NK-92 treated with Interleukin-12 subunit alpha and Interleukin-12 subunit beta, amount 100 ng/mL, for 24 hours (cell line): ENCODE results near the gene IL10RB.
"Not testable (repeated sequence)": the region's sequence is repeated elsewhere in the genome, so short reads cannot be mapped to it uniquely, and the experiment has no call there.

Experiments used
- DNase-seq: peaks from one replicate; lab custom pipeline; 2025; lab: John Stamatoyannopoulos, UW

IL10RB gene

GRCh38 chr21:33266050-33266788 lies at the start of gene IL10RB:
IL10RB (plus strand) TSS chr21:33266367; CDS start chr21:33266466, 99 bp downstream.
- peak; percentile 68 for DNase-seq

DNA sequence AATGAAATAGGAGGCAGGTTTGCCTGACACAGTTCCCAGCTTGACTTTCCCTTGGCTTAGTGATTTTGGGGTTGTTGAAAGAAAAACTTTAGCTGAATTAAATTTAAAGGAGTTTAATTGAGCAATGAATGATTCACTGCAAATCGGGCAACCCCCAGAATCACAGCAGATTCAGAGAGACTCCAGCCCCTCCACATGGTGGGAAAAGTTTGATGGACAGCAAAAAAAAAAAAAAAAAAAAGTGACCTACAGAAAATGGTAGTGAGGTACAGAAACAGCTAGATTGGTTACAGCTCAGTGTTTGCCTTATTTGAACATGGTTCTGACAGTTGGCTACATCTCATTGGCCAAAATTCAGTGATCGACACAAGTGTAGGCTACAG lies 49.0 kb upstream of the IL10RB start:
- DNase-seq, result no peak

DNA sequence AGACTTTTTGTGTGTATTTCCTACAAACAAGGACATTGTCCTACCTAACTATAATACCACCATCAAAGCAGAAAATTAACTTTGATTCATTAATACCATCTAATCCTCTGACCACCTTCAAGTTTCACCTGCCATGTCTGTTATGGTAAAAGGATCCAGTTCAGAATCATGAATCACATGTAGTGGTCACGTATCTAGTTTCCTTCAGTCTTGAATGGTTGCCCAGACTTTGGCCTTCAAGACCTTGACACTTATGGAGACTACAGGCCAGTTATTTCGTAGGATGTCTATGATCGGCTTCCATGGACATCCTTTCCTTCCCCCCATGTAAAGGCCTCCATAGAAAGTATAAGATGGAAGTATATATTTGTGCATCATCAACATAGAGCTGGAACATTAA lies 46.9 kb upstream of the IL10RB start:
- DNase-seq, result no peak

- no peak for DNase-seq
These were observed 46.2 kb upstream of the IL10RB start for GRCh38 chr21:33219954-33220353.

- DNase-seq, result not testable (repeated sequence)
These were observed 40.8 kb upstream of the IL10RB start for GRCh38 chr21:33225376-33225775.

GRCh38 chr21:33228455-33228854 lies 37.7 kb upstream of the IL10RB start:
- no peak for DNase-seq

DNA sequence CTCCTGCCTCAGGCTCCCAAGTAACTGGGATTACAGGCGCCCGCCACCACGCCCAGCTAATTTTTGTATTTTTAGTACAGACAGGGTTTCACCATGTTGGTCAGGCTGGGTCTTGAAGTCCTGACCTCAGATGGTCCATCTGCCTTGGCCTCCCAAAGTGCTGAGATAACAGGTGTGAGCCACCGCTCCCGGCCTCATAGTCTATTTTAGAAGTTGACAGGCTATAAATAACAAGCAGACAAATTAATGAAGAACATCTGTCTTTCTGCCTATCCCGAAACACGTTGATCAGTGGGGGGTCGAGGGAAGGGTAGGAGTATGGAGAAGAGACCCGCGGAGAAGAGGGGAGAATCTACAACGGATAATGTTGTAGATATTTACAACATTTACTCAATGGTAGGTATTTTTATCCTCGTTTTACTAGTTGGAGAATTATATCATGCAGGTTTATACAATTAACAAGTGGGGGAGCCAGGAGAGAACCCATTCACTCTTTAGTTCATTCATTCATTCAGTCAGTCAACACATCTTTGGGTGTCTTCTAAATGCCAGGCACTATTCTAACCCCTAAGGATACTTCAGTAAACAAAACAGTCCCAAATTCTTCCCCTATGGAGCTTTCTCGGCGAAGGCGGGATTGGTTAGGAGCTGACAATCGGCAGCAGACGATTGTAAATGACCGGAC lies 36.9 kb upstream of the IL10RB start:
- no peak for DNase-seq

GRCh38 chr21:33229784-33230544 lies 36.2 kb upstream of the IL10RB start, which contains the start of gene IFNAR2:
IFNAR2 (plus strand) TSS chr21:33229938; CDS start chr21:33241923, 11,985 bp downstream.
- peak; percentile 64 for DNase-seq

DNA sequence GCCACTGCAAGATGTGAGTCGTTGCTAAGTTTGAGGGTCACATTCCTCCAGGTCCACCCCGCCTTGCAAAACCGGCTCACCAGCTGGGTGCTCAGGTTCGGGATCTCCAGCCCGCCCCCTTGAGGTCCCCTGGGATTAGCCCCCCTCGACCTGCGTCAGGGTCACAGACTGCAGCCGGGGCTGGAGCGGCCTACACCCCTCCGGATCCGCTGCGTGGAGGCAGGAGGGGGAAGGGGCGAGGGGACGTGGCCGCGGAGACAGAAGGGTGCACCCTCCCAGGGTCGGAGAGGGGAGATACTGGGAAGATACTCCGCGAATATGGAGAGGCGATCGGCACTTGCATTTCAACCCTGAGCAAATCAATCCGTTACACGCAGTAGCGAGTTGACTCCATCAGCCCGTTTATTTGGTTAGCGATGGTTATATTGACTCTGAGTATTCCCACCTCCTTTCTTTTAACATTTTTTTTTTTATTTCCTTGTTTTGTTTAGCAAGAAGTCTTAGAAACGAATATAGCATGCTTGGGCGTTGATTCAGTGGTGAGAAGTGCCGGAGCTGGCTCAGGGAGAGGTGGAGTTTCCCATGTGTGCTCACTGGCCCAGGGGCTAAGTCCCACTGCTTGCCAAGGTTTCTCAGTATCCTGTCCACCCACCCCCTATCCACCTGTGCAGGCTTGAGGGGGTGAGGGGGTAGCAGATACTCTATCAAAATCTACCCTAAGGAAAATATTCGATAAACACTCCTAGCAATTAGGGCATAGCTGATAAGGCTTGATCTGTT lies 35.4 kb upstream of the IL10RB start:
- peak; percentile 59 for DNase-seq

DNA sequence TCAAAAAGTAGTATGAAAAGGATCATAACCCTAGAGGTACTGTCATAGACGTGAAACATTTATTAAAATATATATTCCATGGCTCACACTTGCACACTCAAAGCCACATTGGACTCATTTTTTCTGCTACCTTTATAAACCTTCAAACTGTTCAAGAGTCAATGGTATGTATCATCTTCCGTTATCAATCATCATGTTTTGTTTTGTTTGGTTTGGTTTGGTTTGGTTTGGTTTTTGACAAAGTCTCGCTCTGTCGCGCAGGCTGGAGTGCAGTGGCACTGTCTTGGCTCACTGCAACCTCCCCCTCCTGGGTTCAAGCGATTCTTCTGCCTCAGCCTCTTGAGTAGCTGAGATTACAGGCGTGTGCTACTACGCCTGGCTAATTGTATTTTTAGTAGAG lies 34.6 kb upstream of the IL10RB start:
- DNase-seq, result no peak

GRCh38 chr21:33232291-33233034 lies 33.7 kb upstream of the IL10RB start:
- DNase-seq, result no peak

- no peak for DNase-seq
These were observed 31.3 kb upstream of the IL10RB start for GRCh38 chr21:33234635-33235520.

DNA sequence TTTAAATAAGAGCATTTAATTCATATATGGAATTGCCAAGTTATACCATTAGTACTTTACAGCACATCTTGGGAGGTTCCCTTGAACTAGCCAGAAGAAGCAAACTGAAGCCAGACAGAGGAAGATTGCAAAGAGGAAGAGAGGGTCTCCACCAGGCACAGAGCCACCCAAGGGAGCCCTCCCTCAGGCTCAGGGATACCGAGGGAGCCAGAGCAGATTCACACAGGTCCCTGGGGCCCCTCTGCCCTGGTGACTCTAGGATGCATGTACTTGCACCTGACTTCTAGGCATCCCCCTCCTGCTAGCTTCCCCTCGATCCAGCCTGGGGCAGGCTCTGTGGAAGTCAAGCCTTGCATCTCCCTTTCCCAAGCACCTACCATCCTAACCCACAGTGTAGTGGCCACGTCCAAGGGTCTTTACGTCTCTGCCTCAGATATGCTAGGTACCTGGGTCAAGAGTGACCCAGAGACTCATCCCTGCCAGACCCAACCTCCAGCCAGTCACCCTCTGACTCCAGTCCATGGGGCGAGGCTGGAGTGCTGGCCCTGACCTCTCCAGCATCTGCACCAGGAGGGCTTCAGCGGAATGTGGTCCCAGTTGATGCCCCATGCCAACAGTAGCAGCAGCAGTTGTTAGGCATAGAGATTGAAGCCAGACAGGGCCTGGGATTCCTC lies 30.0 kb upstream of the IL10RB start:
- DNase-seq, result no peak

DNA sequence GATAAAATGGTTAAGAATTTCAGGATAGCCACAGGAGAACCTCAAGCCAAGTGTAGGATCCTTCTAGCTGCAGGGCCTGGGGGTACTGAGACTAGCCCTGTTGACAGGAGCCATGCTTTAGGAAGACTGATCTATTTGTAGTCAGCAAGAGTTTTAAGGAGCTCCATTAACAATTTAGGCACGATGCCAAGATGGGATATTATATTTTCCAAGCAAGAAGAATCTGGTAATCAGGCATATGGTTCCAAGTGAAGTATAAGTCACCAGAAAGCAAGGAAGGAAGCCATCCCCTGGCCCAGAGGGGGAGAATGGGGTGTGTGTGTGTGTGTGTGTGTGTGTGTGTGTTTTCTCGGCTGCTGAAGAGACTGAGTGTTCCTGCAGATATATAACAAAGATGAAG lies 29.4 kb upstream of the IL10RB start:
- DNase-seq, result no peak

DNA sequence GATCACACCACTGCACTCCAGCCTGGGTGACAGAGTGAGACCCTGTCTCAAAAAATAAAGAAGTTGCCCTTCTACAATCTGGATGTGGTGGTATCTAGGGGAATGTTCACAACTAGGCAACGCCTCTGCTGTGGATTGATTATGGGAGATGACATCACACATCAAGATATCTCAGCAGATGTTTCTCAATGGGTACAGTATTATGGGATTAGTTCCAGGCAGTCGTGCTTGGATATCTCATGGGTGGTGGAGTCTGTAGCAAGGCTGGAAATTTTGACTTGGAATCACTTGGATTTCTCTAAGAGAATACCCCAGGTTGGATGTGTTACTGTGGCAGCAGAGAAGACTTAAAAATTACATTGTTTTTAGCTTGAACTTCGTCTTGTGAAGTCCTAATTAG lies 28.7 kb upstream of the IL10RB start:
- no peak for DNase-seq

DNA sequence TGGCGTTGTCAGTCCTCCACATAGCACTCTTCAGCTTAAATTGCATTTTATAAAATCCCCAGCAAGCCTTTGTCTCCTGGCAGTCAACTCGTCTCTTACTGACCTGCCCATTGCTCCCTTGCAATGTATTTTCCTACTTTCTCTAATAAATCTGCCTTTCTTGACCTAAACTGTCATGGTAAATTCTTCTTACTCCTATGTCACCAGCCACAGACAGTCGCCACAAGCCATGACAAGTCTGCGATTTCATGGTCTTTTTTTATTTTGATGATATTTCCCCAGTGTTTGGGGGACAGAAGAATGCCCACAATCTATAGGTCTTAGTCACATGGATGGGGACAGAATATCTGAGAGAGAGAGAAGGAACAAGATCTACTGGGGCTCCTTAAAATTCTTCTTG lies 28.0 kb upstream of the IL10RB start:
- DNase-seq, result no peak

- DNase-seq, result peak; percentile 24
These were observed 27.5 kb upstream of the IL10RB start for GRCh38 chr21:33238565-33239255.

GRCh38 chr21:33239559-33240127 lies 26.5 kb upstream of the IL10RB start:
- DNase-seq, result not testable (repeated sequence)

DNA sequence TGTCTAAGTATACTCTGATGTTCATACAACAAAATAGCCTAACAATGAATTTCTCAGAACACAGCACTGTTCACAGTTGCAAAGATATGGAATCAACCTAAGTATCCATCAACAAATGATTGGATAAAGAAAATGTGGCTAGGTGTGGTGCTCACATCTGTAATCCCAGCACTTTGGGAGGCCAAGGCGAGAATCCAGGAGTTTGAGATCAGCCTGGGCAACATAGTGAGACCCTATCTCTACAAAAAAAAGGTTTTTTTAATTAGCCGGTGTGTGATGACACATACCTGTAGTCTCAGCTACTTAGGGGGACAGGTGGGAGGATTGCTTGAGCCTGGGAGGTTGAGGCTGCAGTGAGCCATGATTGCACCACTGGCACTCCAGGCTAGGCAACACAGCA lies 25.8 kb upstream of the IL10RB start:
- DNase-seq, result no peak
